Epithelial cell of esophagus (primary cell): ENCODE data around the gene RGS3.

Source experiments
- DNase-seq: peaks from one replicate; pipeline ENCODE4 v3.0.0; 2010; ENCODE audit warnings: low read depth
- H3K4me3 ChIP-seq: 2 replicates; pipeline ENCODE4 v1.5.1; 2011; ENCODE audit warnings: mild to moderate bottlenecking, low read length, control low read depth
- TF ChIP-seq, protein P1 (sequence below): IDR thresholded peaks from 2 replicates; pipeline ENCODE4 v1.5.1; 2011; ENCODE audit warnings: low read depth, mild to moderate bottlenecking, low read length, control low read depth, inconsistent platforms; ENCODE audit not compliant: insufficient read depth; ENCODE audit errors: missing control alignments

Gene RGS3

DNA sequence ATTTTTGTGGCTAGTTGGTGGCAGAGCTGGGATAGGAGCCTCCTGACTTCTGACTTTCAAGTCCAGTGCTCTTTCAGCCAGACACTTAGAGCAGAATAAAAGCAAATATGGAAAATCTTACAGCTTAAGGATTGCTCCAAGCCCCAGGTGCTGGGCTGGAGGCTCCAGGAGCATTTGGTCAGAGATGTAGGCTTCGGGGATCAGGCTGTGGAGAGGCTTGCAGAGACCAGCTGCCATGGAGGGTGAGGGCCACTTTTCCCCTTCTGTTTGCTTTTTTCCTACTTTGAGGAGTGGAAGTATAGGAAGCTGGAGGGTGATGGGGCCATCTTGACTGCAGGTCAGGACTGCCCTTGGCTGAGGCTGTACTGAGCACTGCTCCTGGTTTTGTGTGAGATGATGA is 58.9 kb downstream of the RGS3 start:
- TF ChIP-seq, protein P1, sequence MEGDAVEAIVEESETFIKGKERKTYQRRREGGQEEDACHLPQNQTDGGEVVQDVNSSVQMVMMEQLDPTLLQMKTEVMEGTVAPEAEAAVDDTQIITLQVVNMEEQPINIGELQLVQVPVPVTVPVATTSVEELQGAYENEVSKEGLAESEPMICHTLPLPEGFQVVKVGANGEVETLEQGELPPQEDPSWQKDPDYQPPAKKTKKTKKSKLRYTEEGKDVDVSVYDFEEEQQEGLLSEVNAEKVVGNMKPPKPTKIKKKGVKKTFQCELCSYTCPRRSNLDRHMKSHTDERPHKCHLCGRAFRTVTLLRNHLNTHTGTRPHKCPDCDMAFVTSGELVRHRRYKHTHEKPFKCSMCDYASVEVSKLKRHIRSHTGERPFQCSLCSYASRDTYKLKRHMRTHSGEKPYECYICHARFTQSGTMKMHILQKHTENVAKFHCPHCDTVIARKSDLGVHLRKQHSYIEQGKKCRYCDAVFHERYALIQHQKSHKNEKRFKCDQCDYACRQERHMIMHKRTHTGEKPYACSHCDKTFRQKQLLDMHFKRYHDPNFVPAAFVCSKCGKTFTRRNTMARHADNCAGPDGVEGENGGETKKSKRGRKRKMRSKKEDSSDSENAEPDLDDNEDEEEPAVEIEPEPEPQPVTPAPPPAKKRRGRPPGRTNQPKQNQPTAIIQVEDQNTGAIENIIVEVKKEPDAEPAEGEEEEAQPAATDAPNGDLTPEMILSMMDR, result no peak
- H3K4me3 ChIP-seq, result no peak overlapping the region
- DNase-seq, result no peak

DNA sequence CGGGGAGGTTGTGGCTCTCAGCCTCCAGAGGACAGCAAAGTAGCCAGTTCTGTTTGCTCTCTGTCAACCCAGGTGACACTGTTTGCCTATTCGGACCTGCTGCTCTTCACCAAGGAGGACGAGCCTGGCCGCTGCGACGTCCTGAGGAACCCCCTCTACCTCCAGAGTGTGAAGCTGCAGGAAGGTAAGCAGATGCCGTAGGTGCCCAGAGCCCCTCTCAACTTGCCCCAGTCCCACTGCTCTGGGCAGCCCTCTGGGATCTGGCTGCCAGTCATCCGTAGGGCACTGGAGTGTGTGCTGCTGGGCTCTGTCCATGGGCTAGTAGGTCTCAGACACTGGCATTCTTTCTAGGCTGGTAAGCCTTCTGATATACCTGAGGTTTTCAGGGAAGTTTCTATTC is 59.3 kb downstream of the RGS3 start:
- no peak for DNase-seq
- no peak overlapping the region for H3K4me3 ChIP-seq
- TF ChIP-seq, protein P1, result no peak

DNA sequence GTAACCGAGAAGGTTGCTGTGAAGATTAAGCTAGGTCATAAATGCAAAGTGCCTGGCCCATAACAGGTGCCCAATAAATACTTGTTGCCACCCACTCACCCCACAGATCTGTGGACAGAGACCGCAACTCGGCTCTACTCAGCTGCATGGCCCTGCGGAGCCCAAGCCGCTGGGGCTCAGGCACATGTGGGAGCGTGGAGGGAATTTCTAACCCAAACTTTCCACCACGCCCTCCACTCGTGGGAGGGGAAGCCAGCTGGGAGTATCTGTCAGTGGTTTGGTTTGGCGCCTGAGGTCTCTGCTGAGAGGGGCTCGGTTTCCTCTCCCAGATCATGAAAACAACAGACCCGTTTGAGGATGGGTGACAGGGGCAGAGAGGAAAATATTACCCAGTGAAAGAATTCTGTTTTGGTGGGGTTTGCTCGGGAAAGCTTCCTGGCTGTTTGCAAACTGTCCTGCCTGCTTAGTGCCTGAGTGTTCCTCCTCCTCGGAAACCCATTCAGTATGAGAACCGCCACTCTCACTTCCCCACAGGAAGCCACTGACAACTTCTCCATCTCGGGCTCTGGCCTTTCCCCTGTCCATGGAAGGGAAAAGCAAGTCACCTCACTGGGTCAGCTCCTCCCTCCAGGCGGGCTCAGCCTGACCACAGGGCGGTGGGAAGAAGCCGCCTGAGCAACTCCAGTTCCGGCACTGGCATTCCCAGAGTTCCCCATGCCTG is 60.1 kb downstream of the RGS3 start:
- no peak overlapping the region for H3K4me3 ChIP-seq

DNA sequence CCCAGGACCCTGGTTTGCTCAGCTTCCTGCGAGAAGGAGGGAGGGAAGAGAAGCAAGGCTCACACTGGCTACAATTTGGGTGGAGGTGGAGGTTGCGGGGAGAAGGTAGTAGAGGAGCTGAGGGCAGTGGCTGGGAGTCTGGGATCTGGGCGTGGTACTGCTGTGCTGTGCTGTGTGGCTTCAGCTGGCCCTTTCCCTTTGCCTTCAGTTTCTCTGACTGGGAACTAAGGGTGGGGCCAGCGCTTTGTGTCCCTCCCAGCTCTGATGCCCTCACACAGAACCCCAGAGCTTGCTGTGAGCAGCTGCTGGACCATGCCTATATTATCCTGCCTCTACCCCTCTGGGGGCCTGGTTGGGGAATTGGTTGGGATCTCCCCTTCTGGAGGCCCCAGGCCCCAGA is 60.9 kb downstream of the RGS3 start:
- TF ChIP-seq, protein P1, result no peak
- H3K4me3 ChIP-seq, result no peak overlapping the region
- DNase-seq, result no peak

More for the DNA sequence above, 60.1 kb downstream of the RGS3 start:
- TF ChIP-seq, protein P1, result no peak
- no peak for DNase-seq

DNA sequence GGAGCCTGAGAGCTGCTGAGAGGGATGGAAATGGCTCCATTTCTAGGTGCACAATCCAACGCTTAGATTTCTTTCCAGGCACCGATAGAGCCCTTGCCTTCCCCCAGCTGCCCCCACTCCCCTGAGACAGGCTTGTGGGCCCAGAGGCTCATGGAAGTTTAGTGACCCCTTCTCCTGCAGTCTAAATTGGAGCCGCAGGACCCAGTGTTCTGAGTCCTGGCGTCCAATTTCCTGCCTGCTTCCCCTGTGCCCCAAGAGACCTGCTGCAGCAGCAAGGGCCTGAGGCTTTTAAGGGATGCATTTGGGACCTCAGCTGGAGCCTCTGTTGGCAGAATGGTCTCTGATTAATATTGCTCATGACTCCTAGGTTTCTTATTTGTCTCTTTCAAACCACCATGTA is 61.7 kb downstream of the RGS3 start:
- H3K4me3 ChIP-seq, result no peak overlapping the region
- no peak for DNase-seq
- TF ChIP-seq, protein P1, result no peak

DNA sequence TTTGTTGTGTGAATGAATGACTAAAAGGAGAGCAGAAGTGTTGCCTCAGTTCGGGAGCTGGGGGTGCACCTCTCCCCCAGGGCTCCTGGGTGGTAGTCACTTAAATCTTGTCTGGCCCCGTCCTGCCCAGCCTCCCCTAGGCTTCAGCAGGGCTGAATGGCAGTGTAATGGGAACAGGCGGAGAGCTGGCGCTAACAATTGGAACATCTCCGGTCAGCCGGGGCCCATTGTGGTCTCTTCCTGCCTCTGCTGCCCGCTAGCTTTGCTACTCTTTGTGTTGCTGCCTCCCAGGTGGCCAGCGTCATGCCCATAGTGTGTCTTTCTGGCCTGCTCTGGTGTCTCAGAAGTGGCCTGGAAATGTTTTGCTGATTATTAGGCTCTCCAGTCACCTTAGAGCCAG is 62.3 kb downstream of the RGS3 start:
- TF ChIP-seq, protein P1, result no peak
- no peak for DNase-seq
- no peak overlapping the region for H3K4me3 ChIP-seq

DNA sequence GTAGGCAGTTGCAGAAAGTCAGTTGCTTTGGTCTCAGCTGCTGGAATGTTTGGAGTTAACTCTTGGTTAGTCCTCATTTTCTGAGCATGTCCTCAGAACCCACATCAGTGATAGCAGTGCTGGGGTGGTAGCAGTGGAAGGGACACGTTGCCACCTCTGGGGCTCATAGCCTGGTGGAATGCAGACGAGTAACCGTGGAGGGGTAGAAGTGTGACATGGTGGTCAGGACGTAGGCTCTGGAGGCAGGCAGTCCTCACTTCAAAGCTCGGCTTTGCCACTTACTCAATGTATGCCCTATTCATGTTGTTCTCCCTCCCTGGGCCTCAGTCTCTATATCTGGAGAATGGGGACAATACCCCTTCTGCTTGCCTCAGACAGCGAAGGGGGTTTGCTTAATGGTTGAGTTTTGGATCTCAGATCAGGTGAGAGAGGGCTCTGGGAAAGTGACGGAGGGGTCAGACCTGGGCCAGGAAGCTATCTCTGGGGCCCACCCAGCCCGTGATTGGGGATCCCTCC is 62.8 kb downstream of the RGS3 start:
- no peak for DNase-seq
- H3K4me3 ChIP-seq, result no peak overlapping the region
- TF ChIP-seq, protein P1, result no peak
